Measurements from ENCODE around the gene AFAP1. TPM values are rescaled to one million over a fixed set of nuclear protein-coding genes. Genes with fewer than 3 reads are reported as not detected.

Gene AFAP1
- total and polyA plus RNA-seq, 2 of the 4 experiments (the other 2 are of a cell fraction), result 48.2 to 80.9 TPM

DNA sequence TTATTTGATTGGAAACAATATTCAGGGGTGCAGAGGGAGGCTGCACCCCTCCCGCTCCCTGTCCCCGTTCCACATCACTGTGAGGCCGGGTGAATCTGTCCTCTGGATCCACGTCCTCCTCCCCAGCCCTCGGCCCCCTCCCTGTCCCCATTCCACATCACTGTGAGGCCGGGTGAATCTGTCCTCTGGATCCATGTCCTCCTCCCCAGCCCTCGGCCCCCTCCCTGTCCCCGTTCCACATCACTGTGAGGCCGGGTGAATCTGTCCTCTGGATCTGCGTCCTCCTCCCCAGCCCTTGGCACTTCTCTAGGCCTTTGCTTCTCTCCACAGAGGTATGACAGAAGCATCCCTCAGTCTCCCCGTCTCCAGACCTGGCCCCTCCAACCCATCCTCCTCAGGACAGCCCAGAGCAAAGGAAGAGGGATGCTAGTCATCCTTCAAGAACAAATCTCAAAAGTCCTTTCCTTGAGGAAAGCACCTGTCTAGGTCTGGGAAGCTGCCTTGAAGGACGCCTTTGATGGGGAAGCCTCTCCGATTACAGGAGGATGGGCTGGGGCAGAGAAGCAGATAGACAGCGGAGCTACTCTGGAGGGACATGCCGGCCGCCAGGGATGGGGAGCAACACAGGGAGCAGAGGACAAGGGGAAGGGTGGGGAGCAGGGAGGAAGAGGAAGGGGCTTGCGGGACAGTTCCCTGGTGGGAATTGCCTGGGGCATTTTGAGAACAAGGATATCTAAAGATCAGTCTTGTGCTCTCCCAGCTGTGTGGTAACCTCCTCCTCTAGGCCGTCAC, 10.8 kb upstream of the AFAP1 start:
- ChIA-PET POLR2A (ENCODE audit: unreplicated experiment) (no interaction called here), CTCF (no interaction called here)
- no peak overlapping the region for H2AK9ac ChIP-seq (replicated peaks; ENCODE audit: low read depth, low read length, poor library complexity)
- BruUV-seq (replicated peaks), result no TSS peak
- no peaks in the 10 kb centered on the region for H3K27me3 ChIP-seq (ENCODE audit: control insufficient read depth, insufficient read depth, low read length)
- no peak for ATAC-seq (ENCODE audit: low read depth)
- no peak overlapping the region for H3K4ac ChIP-seq (ENCODE audit: low read depth, low read length)
- H3K23ac ChIP-seq (ENCODE audit: low read depth, low read length), result no peak overlapping the region
- no peaks in the 10 kb centered on the region for H3K4me1 ChIP-seq (ENCODE audit: control insufficient read depth, insufficient read depth, low read length)
- no peak overlapping the region for H2BK5ac ChIP-seq (ENCODE audit: low read depth, low read length, poor library complexity, severe bottlenecking)
- WGBS, 2 experiments (ENCODE audit: extremely low coverage in 2 of 2, insufficient read length in 1 of 2), result 100% methylated on average over 1 of the region's 18 CpGs; no CpG with 5 or more reads in 1 of the 2 experiments
- no peak overlapping the region for H2BK15ac ChIP-seq (ENCODE audit: low read depth, low read length)
- no peak overlapping the region for H4K91ac ChIP-seq (ENCODE audit: insufficient read depth, low read depth, low read length)
- H3K9ac ChIP-seq (ENCODE audit: low read depth, low read length), result no peak overlapping the region
- intact Hi-C loops (cut with micrococcal nuclease) (no loop called here), in situ Hi-C loops (cut with MboI; ENCODE audit: low sequenced_read_pairs) (no loop called here), dilution Hi-C loops (cut with HindIII; ENCODE audit: low sequenced_read_pairs, unreplicated experiment) (no loop called here)
- H4K8ac ChIP-seq (ENCODE audit: low read depth in 2 of 2, low read length in 2 of 2), result no peak overlapping the region
- H2BK120ac ChIP-seq (ENCODE audit: low read depth, low read length), result no peak overlapping the region
- H3K79me1 ChIP-seq (ENCODE audit: low read depth in 1 of 2, low read length in 2 of 2), result no peaks in the 10 kb centered on the region
- H3K14ac ChIP-seq (replicated peaks; ENCODE audit: low read depth, low read length), result no peak overlapping the region
- no peak overlapping the region for H2AFZ ChIP-seq (replicated peaks; ENCODE audit: low read length, poor library complexity)
- H3K4me3 ChIP-seq (ENCODE audit: insufficient read depth, low read depth, low read length), result no peak overlapping the region
- DNase-seq, result no peak
- no peak overlapping the region for H3K4me2 ChIP-seq (ENCODE audit: low read depth, low read length)
- H3K18ac ChIP-seq (ENCODE audit: low read depth, low read length), result no peak overlapping the region
- H3K9me1 ChIP-seq (ENCODE audit: insufficient read depth, low read length), result no peaks in the 10 kb centered on the region
- H4K5ac ChIP-seq (ENCODE audit: low read depth, low read length), result no peak overlapping the region
- no peak overlapping the region for H3K56ac ChIP-seq (ENCODE audit: extremely low read depth, insufficient read depth, low read length)
- no peak overlapping the region for H2BK20ac ChIP-seq (ENCODE audit: low read depth, low read length)
- no peaks in the 10 kb centered on the region for H3K36me3 ChIP-seq (ENCODE audit: control insufficient read depth, insufficient read depth, low read length)
- H3K9me3 ChIP-seq (ENCODE audit: control insufficient read depth, insufficient read depth, low read length), result 0 out of 2 replicates have a peak, but pooled peaks cover 2% of the 10 kb centered on the region
- TF ChIP-seq NFE2L2 (IDR thresholded peaks at IDR 0.05; ENCODE audit: low read depth, low read length), result no peak
- TF ChIP-seq, protein P1, sequence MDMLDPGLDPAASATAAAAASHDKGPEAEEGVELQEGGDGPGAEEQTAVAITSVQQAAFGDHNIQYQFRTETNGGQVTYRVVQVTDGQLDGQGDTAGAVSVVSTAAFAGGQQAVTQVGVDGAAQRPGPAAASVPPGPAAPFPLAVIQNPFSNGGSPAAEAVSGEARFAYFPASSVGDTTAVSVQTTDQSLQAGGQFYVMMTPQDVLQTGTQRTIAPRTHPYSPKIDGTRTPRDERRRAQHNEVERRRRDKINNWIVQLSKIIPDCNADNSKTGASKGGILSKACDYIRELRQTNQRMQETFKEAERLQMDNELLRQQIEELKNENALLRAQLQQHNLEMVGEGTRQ (IDR thresholded peaks at IDR 0.05; ENCODE audit: low read depth, low read length), result no peak
- TF ChIP-seq, protein P2, sequence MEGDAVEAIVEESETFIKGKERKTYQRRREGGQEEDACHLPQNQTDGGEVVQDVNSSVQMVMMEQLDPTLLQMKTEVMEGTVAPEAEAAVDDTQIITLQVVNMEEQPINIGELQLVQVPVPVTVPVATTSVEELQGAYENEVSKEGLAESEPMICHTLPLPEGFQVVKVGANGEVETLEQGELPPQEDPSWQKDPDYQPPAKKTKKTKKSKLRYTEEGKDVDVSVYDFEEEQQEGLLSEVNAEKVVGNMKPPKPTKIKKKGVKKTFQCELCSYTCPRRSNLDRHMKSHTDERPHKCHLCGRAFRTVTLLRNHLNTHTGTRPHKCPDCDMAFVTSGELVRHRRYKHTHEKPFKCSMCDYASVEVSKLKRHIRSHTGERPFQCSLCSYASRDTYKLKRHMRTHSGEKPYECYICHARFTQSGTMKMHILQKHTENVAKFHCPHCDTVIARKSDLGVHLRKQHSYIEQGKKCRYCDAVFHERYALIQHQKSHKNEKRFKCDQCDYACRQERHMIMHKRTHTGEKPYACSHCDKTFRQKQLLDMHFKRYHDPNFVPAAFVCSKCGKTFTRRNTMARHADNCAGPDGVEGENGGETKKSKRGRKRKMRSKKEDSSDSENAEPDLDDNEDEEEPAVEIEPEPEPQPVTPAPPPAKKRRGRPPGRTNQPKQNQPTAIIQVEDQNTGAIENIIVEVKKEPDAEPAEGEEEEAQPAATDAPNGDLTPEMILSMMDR (conservative IDR thresholded peaks at IDR 0.05; ENCODE audit: low read depth, low read length), result no peak
- no peak for TF ChIP-seq FOS (IDR thresholded peaks at IDR 0.05; ENCODE audit: low read depth, low read length)
- no peak for TF ChIP-seq RCOR1 (IDR thresholded peaks at IDR 0.05; ENCODE audit: insufficient replicate concordance, low read length)
- TF ChIP-seq CHD1 (IDR thresholded peaks at IDR 0.05; ENCODE audit: low read depth, low read length), result no peak
- TF ChIP-seq POLR2A (IDR thresholded peaks at IDR 0.05; ENCODE audit: low read depth, low read length), result no peak
- no peak for TF ChIP-seq RAD21 (IDR thresholded peaks at IDR 0.05; ENCODE audit: low read length)
- no peak for TF ChIP-seq BHLHE40 (IDR thresholded peaks at IDR 0.05; ENCODE audit: low read depth, low read length)
- no peak for TF ChIP-seq RFX5 (IDR thresholded peaks at IDR 0.05; ENCODE audit: low read depth, low read length)
- TF ChIP-seq, protein P3, sequence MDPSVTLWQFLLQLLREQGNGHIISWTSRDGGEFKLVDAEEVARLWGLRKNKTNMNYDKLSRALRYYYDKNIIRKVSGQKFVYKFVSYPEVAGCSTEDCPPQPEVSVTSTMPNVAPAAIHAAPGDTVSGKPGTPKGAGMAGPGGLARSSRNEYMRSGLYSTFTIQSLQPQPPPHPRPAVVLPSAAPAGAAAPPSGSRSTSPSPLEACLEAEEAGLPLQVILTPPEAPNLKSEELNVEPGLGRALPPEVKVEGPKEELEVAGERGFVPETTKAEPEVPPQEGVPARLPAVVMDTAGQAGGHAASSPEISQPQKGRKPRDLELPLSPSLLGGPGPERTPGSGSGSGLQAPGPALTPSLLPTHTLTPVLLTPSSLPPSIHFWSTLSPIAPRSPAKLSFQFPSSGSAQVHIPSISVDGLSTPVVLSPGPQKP (IDR thresholded peaks at IDR 0.05; ENCODE audit: borderline replicate concordance, low read depth, low read length), result no peak
- H3K27ac ChIP-seq (ENCODE audit: insufficient read depth, low read length), result no peak overlapping the region
- no peaks in the 10 kb centered on the region for H4K20me1 ChIP-seq (ENCODE audit: insufficient read depth, low read length)
- H2AK5ac ChIP-seq (ENCODE audit: low read depth, low read length), result no peak overlapping the region

Data from IMR-90 (cell line).